ENCODE measurements around the gene MASTL.

Gene MASTL

GRCh38 chr10:27225642-27226257 lies 70.6 kb downstream of the MASTL start:
- no peak for DNase-seq (ENCODE audit: low read depth)

DNA sequence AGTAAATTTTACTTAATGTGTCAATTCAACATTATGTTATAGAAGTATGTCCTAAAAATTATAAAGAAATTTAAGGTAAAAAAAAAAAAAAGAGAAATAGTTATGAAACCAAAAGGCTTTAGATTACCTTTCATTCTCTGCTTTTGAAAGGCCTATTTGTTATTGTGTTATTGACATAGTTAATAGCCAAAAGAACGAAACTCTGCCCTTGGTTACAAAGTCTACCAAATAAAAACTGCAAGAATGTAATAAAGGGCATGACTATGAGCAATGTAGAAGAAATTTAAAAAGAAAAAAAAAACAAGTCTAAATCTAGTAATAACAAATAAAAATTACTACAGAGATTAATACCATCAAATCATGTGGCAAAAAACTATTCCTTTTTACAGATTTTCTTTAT lies 74.9 kb downstream of the MASTL start:
- no peak for DNase-seq (ENCODE audit: low read depth)

DNA sequence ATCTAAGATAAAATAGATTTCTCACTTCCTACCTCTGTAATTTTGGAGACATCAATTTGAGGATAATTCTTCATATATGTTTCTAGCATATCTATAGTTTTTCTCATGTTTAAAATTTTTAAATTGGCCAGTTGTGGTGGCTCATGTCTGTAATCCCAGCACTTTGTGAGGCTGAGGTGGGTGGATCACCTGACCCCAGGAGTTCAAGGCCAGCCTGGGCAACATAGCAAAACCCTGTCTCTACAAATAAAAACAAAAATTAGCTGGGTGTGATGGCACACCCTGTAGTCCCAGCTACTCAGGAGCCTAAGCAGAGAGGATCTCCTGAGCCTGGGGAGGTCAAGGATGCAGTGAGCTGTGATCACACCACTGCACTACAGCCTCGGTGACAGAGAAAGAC lies 80.6 kb downstream of the MASTL start:
- DNase-seq (ENCODE audit: low read depth), result no peak

All from activated gamma-delta T cell treated with anti-CD3 and anti-CD28 coated beads, Interleukin-2, amount 50 U/mL, for 16 hours (primary cell).